HG03439 (cell line): ENCODE data around the gene PLIN3.
"Not testable (repeated sequence)": the region's sequence is repeated elsewhere in the genome, so short reads cannot be mapped to it uniquely, and the experiment has no call there.

Experiments
- ATAC-seq: cut with Tn5 transposase; IDR thresholded peaks from one replicate; pipeline ENCODE4 v1.9.1; 2021; ENCODE audit warnings: mild to moderate bottlenecking, moderate library complexity; ENCODE audit not compliant: unreplicated experiment

Gene PLIN3

GRCh38 chr19:4867534-4868285 lies at the start of gene PLIN3:
Gene PLIN3, minus strand, starts transcription at chr19:4867667. Its CDS starts 6,273 bp downstream, at chr19:4861394.
- ATAC-seq: peak; percentile 69

DNA sequence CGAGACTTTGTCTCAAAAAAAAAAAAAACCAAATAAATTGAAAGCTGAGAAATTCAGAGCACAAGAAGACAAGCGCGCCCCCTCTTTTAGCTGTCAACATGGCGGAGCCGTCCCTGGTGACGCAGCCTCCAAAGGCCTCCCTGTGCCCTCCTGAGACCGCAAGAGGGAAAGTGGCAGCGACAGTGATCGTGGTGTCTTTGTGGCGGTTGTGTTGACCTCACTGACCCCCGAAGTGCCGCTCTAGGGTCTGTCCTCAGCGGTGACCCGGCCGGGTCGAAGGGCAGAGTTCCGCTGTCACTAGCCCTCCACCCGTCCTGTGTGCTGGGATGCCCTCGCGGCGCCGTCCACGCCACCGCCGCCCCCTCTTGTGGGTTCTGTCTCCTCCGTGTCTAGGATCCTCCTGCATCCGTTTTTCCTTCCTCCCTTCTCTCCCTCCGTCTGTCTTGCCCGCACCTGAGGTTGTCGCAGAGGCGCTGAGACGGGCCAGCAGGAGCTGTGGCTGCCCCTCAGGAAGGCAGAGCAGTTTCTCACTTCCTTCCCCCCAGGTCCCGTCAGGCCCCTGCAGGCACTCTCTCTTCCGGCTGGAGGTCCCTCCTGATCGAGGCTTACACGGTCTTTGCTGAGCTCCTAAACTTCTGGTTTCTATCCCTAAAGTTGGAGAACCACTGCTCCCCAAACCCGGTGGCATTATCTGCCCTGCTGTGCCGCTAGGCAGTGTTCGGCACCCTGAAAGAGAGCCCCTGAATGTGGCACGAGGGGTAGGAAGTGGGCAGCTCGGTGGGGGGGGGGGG lies 49.0 kb upstream of the PLIN3 start:
- ATAC-seq: no peak

- ATAC-seq: no peak
Observed at GRCh38 chr19:4914736-4915501, 47.5 kb upstream of the PLIN3 start.

- no peak for ATAC-seq
Observed at GRCh38 chr19:4913996-4914735, 46.7 kb upstream of the PLIN3 start.

DNA sequence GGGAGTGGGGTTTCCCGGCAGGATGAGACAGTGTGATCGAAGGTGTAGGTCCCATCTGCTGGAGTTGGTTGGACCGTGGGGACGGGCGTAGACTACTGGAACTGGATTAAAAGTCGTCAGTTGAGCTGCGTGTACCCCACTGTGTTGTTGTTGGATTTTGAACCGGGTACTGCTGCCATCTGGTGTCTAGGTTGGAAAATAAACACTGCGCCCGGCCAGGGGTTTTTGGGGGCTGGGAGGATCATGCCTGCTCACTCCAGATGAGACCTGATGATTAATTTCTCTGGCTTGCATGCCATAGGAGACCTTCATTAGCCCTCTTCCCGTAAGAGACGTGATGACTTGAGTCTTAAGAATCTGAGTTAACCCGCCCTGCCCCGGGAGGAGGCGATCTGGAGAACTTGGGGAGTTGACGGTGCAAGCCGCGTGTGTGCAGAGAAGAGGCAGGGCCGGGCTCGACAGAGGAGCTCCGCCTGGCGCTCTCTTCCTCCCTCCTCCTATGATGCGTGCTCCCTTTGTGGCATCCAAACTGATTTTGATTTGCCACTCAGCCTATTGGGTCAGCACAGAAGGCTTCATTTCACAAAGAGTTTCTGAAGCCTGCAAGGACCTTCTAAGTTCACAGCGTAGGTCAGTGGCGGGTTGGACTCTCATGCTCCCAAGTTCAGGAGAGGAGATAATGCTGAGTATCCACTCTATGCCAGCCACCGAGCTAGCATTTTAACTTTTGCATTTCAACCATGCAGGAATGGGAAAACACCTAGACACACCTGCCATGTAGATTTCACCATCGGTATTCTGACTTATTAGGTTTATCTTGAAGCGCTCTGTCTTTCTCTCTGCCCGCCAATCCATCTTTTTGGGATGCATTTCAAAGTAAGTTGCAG lies 44.6 kb upstream of the PLIN3 start:
- ATAC-seq: no peak

GRCh38 chr19:4911314-4911713 lies 43.8 kb upstream of the PLIN3 start:
- no peak for ATAC-seq

GRCh38 chr19:4910594-4911281 lies 43.3 kb upstream of the PLIN3 start:
- no peak for ATAC-seq

DNA sequence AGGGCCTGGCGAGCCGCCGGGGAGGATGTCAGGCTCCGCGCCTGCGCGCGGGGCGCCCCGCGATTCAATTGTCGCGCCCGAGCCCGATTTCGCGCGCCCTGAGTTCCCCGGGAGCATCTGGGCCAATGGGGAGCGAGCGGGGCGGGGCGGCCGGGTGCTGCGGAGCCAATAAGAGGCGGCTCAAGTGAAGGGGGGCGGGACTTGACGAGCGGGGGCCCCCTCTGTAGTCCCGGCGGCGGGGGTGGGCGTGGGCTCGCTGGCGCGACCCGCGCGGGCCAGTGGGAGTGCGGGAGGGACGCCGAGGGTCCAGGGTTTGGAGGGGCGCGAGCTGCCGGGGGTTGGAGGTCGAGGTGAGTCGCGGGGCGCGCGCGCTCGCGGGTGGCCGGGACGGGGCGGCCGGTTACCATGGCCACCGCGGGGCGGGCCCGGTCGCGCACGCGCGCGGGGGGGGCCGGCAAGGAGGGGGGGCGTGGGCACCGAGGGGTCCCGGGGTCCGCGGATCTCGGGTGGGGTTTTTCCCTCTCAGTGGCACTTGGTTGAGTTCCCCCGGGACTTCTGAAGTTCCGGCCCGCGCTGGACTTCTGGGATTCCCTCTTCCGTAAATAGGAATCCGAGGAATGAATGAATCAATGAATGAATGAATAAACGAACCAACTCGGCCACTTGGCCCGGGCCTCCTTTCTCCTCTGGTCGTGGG lies 42.6 kb upstream of the PLIN3 start:
- peak; percentile 75 for ATAC-seq

DNA sequence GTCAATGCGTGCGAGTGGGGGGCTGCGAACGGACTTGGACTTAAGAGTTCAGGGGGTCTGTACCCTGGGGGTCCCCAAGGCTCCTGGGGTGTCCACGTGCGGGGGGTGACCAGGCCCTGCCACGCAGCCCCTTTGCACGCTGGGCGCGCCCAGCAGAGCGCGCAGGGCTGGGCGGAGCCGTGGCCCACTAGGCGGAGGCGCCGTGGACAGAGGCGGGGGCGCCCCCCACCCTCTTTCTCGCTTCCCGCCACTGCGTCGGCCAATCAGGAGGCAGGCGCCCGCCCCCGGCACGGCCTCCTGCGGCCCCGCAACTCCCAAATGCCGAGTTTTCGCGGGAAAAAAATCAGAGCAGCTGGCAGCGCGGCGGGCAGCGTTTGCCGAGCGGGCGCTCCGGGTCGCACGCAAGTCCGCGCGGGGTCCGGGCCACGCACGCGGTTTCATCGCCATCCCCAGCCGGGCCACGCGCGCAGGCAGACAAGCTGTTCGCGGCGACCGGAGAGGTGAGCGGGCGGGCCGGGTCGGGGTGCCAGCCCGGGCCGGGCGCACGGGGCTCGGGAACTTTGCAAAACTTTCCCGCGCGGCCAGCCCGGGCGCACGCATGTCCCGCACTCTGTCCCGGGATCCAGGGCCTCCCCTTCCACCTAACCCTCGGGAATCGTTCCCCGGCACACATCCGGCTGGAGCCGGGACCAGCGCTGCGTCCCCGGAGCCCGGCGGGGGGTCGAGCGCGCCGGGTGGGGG lies 41.9 kb upstream of the PLIN3 start, which contains the start of gene UHRF1:
Gene UHRF1, plus strand, starts transcription at position 346 of the 741 bp plus-strand sequence. CDS start 1,385 bp downstream, outside the sequence.
- ATAC-seq: peak; percentile 10

DNA sequence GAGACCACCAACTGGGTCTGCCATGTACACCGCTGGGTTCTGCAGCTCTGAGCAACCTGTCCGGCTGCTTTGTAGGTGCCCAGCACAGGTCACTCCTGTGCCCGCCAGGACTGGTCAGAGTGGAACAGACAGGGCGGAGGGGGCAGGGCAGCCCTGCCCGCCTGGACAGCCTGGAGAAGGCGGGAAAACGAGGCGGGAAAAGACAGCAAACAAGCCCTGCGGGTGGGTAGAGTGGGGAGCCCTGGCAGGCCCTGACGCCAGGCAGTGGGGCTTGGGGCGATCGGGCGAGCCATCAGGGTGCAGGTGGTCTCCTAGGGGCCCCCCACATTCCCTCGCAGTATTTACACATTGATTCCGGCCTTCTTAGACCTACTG lies 41.3 kb upstream of the PLIN3 start:
- ATAC-seq: no peak

DNA sequence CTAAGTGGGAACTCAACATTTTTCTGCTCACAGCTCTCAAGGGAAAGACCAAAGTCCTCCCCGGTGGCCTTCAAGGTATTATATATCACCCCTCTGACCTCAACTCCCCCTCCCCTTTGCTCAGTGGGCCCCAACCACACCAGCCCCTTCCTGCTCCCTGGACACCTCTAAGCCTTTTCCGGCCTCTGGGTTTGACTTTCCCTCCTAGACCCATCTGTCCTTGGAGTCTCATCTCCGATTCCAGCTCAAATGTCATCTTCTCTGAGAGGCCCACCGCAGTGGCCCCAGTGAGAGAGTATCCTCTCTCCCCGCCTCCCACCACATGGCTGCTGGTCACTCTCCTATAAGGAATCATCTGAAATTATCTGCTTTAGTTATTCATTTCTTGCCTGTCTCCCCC lies 40.9 kb upstream of the PLIN3 start:
- no peak for ATAC-seq

DNA sequence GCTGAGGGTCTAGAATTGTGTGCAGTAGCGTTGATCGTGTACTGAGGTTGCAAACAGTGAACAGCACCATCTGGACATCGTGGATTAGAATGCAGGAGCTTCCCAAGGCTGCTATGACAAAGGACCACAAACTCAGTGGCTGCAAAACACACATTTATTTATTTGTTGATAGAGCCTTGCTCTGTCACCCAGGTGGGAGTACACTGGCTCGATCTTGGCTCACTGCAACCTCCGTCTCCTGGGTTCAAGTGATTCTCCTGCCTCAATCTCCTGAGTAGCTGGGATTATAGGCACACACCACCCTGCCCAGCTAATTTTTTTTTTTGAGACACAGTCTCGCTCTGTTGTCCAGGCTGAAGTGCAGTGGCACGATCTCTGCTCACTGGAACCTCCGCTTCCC lies 39.5 kb upstream of the PLIN3 start:
- ATAC-seq: no peak

GRCh38 chr19:4904481-4904880 lies 37.0 kb upstream of the PLIN3 start:
- no peak for ATAC-seq

DNA sequence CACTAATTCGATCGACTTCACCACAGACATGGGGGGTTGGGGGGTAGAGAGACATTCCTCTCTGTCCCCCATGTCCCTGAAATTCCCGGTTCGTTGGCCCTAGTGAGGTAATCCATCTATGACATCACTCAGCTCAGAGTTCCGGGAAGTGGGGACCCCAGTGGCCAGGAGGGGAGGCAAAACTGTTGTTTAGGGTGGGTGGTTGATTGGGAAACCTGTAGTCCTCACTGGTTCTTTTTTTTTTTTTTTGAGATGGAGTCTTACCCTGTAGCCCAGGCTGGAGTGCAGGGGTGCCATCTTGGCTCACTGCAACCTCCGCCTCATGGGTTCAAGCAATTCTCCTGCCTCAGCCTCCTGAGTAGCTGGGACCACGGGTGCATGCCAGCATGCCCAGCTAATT lies 35.3 kb upstream of the PLIN3 start, which contains the start of gene ARRDC5:
Gene ARRDC5, minus strand, starts transcription at position 101 of the 400 bp plus-strand sequence. Its CDS starts 71 bp downstream, at position 30.
- no peak for ATAC-seq

GRCh38 chr19:4900879-4901278 lies 33.4 kb upstream of the PLIN3 start:
- not testable (repeated sequence) for ATAC-seq

- no peak for ATAC-seq
Observed at GRCh38 chr19:4897146-4897545, 29.7 kb upstream of the PLIN3 start.

GRCh38 chr19:4896372-4896771 lies 28.9 kb upstream of the PLIN3 start:
- no peak for ATAC-seq

GRCh38 chr19:4892962-4893361 lies 25.5 kb upstream of the PLIN3 start:
- not testable (repeated sequence) for ATAC-seq
